Activated CD8-positive, alpha-beta memory T cell treated with anti-CD3 and anti-CD28 coated beads, Interleukin-2, amount 50 U/mL, for 24 hours (primary cell): ENCODE data around the gene ABI3BP.

Experiments used
- DNase-seq: peaks from one replicate; pipeline ENCODE4 v3.0.0-alpha.2; 2020; ENCODE audit errors: extremely low read depth

Gene ABI3BP

DNA sequence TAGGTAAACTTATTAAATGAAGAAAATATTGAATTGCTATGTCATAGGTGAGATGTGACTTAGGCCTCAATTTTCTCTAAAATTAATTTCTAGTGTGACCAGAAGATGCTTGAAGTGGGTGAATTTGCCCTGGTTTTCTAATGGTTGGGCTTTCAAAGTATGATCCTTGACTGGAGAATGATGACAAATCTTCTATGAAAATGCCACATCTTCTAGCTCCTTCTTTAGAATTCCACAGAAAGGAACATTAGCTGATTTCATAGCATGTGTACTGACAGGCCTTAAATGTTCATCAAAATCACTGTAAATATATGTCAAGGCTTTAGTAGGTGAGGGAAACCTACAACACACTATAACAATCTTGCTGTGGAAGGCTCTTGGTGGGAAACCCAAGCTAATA is 8.9 kb downstream of the ABI3BP start:
- no peak for DNase-seq

DNA sequence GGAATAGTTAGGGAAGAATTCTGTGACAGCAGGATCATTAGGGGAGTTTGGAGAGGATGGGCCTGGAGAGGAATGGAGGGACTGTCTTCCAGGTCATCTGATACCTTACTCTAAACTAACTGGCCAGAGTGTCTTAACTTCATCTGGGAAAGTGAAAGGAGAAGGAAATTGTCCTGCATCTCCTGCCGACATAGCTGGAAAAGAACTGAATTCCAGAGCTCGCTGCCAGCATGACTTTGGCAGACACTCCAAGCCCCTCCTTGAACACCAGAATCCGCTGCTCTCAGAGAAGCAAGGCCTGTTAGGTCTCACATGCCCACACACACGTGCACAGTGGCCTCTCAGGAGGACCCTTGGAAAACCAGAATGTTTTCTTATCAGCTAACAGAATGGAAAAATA is 10.5 kb downstream of the ABI3BP start:
- DNase-seq = no peak

- no peak for DNase-seq
Observed at GRCh38 chr3:100981164-100981911, 11.9 kb downstream of the ABI3BP start.

DNA sequence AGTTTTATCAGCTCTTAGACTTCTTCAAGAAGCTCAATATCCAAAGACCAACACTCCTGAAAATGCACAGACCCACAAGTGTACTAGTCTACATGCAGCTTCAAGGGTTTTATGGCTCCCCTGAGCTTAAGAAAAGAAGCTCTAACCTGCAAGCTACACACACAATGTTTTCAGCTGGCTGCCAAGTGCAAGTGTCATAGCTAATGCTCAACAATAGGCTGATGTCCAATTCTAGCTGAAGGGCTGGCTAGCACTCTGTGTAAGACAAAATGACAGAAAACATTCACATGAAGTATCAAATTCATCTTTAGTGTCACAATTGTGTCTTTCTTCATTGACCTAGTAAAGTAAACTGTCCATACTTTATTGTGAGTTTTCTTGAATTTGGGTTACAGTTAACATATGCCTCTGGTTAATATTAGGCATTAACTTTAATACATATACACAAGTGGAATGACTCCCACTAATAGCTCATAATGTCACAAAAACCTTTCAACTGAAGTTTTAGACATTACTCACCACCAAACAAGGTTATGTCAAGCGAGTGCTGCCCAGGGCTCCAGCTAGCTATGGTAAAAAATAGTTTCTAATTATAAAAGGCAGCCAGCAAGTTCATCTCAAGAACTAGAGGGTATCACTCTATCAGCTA is 15.1 kb downstream of the ABI3BP start:
- no peak for DNase-seq

DNA sequence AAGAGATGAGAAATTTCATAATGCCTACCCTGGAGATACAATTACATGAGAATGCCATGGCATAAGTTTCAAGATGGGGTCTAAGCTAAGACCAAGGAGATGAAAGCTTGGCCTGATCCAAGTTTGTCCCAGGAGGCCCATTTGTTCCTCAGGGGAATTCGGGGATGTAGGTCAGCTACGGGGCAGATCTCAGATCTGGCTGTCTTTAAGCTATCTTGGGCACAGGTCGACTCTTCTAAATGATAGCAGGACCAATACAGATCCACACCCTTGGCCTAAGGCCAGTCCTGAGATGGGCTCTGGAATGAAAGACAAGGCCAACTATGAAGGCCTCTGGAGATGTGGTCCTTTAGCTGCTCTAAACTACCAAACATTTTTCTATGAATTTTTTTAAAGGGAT is 16.6 kb downstream of the ABI3BP start:
- DNase-seq = no peak

GRCh38 chr3:100975714-100976113 is 17.5 kb downstream of the ABI3BP start:
- DNase-seq = no peak

DNA sequence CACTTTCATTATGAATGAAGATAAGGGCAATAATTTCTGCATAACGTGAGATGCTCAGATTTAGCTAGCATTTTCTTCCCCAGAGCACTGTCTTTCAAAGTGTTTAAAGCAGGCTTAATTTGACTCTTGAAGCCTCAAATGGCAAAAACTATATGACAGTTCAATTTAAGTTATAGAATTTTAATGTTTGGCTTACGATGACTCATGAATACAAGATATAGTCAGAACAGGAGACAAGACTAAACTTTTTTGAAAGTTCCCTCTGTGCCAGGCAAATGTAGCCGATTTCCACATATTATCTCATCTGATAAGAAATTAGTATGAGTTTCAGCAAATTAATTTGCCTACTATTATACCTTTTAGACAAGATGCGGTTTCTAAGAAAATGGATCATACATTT is 19.6 kb downstream of the ABI3BP start:
- DNase-seq = no peak

DNA sequence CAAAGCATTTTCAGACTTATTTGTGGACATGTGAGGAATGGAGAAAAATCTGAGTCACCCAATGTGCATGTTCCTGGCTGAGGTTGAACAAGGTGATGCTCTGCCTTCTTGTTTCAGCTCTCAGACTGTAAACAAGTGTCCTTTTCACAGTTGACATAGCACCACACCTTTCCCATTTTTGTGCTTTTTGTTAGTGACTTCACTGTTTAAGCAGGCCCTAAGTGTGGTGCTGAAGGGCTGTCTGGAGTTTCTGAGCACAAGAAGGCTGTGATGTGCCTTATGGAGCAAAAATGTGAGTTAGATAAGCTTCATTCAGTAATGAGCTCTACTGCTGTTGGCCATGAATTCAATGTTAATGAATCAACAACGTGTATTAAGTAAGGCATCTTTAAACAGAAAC is 20.4 kb downstream of the ABI3BP start:
- DNase-seq = no peak

DNA sequence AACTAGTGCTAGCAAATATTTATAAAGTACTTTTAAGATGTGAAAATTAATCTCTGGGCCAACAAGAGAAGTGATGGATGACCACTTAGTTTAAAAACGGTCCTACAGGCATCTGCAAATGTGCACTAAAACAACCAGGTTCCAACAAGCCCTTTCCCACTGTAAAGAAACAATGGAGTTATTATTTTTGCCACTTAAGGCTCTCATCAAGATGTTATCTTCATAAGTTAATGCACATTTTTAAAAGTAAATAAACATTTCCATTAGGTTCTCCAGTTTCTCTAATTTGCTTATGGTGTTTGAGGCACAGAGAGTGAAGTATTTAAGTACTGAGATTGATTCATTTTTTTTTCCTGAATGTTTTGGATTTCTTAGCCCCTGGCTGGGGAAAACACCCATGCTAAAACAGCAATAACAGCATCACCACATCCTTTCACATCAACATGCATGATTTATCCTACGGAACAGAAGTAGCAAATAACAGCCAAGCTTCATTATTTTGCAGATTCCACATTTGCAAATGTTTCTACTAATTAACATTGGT is 20.8 kb downstream of the ABI3BP start:
- DNase-seq = no peak

DNA sequence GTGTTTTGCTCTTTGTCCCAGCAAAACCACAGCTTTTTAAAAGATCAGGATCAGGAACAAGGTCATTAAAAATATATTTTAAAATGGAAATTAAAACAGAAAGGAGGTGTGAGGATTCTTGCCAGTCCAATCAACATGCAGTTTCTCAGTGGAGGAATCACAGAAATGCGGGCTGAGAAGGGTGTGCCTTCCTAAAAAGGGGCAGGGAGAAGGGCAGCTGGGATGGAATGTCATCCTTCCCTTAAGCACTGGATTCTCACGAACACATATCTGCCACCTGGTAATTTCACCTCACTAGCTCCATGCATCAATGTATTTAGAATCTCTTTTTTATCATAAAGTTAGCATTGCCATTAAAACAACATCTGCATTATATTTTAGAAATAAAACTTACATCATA is 21.4 kb downstream of the ABI3BP start:
- DNase-seq = no peak

DNA sequence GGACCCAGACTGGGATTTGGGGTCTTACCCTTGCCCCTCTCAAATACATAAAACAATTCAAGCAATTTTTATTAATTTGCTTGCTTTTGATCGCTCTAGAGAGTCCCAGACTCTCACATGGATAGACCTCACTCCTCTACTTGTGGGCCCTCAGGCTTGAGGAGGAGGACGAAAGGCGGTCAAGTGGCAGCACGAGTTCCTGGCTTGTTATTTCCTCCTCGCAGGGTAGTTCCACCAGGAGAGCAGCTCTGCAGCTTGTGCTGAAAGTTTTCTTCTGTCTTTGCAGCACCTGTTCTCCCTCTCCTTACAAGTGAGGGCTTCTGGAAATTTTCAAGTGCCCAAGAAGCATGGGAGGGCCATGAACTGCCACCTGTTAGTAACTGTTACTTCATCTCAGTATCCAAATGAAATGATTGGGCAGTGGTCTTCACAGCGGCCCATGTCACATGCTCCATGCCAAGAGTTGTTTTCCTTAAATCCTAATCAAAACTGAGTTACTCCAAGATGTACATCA is 22.7 kb downstream of the ABI3BP start:
- DNase-seq = no peak

DNA sequence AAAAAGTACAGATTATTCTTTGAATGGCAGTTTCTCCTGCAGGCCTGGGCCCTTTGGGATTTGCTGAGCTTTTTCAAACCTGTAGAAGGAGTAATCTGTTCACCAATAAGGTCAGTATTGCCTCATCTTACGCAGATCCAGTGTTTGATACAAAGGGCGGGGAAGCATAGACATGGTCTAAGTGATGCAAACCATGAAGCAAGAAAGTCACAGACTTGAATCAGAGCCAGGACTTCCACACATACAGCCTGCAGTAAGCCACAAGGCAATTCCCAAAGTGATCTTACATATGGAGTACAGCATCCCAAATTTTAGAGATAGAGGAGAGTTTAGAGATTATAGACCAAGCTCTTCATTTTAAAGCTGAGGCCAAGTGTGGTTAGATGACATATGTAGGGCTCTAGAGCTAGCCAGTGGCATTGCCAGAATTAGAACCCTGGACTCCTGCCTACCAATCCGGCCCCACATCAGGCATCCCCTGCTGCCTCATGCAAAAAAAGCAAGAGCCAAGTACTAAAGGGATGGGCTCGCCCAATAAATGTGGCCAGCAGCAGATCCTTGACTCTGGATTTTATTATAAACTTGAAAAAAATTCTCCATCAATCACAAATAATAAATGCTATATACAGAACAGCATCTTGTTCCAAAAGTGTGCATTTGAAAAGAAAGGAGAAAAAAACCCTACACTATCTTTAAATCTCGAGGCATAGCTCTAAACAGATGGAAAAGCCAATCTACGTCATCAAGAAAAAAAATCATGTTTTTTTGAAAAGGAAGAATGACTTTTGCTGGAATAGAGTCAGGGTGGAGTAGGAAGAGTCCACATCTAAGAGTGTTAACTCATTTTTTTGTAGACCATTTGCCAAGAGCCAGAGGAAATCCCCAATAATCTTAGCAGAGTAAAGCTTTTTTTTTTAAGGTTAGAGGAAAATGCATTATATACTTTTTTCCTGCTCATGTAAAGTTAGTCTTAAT is 24.0 kb downstream of the ABI3BP start:
- DNase-seq = no peak

DNA sequence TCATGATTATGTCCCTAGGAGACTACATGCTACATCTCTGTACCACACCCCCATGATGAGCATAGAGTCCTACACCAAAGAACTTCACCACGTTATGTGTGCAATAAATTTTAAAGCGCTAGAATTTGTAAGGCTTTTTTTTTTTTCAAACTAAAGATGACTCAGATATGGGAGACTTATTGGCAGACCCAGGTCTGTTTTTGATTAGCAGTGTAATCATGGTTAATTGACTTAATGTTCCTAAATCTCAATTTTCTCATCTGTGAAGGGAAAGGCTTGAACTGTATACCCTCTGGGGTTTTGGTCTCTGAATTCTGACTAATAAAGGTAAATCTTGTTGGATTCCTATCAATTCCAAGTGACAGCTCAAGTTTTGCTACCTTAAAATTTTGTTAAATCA is 26.4 kb downstream of the ABI3BP start:
- no peak for DNase-seq

DNA sequence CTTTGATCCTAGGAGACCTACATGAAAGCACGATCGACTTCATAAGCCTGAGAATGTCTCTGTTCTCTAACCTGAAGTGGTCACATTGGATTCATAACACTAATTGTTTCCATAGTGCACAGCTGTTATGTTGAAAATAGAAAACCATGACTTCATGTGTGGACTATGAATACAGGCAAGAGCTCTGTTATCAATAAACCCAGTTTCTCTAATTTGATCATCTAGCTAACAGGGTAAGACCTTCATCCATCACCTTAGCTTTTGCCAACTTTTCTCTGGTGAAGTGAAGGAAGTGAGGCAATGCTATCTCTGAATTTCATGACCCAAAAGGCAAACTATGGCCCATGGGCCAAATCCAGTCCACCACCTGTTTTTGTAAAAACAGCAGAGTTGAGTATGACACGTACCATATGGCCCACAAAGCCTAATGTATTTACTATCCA is 27.2 kb downstream of the ABI3BP start:
- DNase-seq = no peak

DNA sequence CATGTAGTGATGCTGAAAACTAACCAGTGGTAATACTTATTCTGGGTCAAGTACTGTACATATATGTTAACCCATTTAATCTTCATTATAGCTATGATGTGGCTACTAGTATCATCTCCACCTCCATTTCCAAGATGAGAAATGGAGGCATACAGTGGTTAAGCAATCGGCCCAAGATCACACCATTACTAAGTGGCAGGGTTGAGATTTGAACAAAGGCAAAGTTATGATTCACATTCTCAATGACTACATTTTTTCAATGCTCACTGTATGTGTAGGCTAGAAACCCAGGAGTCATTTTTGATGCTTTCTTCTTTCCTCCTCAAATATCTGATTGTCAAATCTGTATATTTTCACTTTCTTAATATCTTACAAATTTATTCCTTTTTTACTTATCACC is 30.2 kb downstream of the ABI3BP start:
- DNase-seq = no peak

GRCh38 chr3:100957261-100957986 is 35.8 kb downstream of the ABI3BP start:
- no peak for DNase-seq

- DNase-seq = no peak
Observed at GRCh38 chr3:100956276-100956675, 36.9 kb downstream of the ABI3BP start.

- no peak for DNase-seq
Observed at GRCh38 chr3:100954990-100955389, 38.2 kb downstream of the ABI3BP start.

DNA sequence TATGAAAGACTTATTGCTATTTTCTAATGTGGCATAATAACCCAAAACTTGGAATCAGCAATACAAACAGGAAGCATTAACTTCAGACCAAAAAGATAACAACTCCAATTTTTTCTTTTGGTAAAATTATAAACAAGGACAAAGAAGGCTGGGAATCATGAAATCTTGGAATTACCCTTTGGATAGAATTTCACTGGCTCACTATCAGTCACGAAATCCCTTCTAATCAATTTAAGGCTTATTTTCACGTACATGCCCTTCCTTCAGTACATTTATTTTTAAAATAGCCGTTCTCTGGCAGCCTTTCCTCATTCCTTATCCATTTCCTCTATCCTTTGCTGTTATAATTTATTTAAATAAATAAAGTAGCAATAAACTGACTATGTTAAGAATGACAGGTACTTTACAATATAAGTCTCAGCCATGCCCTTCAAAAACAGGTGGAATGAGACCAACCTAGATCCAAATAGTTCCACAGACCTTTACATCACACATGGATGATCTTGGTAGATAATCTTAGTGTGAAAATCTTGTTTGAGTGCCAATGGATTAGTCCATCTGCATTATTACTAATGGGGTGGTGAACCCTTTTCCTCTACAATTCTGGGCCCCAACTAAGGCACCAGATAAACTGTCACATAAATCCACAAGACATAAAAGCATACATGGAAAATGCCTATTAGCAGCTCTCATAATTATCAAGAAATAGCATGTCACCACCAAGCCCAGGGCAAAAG is 38.9 kb downstream of the ABI3BP start:
- DNase-seq = no peak

DNA sequence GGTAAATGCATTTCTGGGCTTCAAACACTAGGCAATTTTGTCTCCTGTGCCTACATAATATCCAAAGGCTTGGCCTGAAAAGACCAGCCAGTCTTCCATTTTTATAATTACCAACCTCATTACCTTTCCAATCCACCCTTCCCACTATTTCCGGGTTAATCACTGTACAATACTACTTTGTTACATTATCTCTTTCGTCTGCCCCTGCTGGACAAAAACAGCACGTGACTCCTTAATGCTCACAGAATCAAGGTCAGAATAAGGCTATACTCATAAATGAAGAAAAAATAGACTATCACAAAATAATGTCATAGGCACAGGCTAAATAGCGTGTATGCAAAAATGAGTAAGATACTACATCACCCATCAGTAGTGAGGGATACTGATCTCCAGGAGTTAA is 40.1 kb downstream of the ABI3BP start:
- no peak for DNase-seq

GRCh38 chr3:100947119-100947518 is 46.1 kb downstream of the ABI3BP start:
- no peak for DNase-seq
